NCI-H446 (cell line): Measurements from ENCODE around the gene ZFAND2A.
"Not testable (repeated sequence)": the region's sequence is repeated elsewhere in the genome, so short reads cannot be mapped to it uniquely, and the experiment has no call there.

Source experiments
- DNase-seq, 2 experiments: peaks; one replicate each; lab custom pipeline; 2025; lab: John Stamatoyannopoulos, UW

ZFAND2A gene

GRCh38 chr7:1175597-1175966, 15.6 kb upstream of the ZFAND2A start:
- DNase-seq, result no peak

GRCh38 chr7:1174881-1175596, 15.0 kb upstream of the ZFAND2A start:
- no peak for DNase-seq

- no peak for DNase-seq
These were observed 14.0 kb upstream of the ZFAND2A start for GRCh38 chr7:1174002-1174401.

- no peak for DNase-seq
These were observed 12.9 kb upstream of the ZFAND2A start for GRCh38 chr7:1172666-1173523.

- not testable (repeated sequence) for DNase-seq
These were observed 11.5 kb upstream of the ZFAND2A start for GRCh38 chr7:1171516-1171915.

- no peak for DNase-seq
These were observed 10.9 kb upstream of the ZFAND2A start for GRCh38 chr7:1170741-1171501.

- DNase-seq, result no peak
These were observed 9.7 kb upstream of the ZFAND2A start for GRCh38 chr7:1169409-1170368.

GRCh38 chr7:1168422-1168821, 8.4 kb upstream of the ZFAND2A start:
- DNase-seq, result no peak

GRCh38 chr7:1164436-1164835, 4.4 kb upstream of the ZFAND2A start:
- no peak for DNase-seq

- DNase-seq, result no peak
These were observed 3.1 kb upstream of the ZFAND2A start for GRCh38 chr7:1163121-1163520.

GRCh38 chr7:1160670-1161021, 650 bp upstream of the ZFAND2A start:
- DNase-seq, result no peak

GRCh38 chr7:1159231-1159630, 765 bp downstream of the ZFAND2A start:
- not testable (repeated sequence) for DNase-seq

- no peak for DNase-seq
These were observed 1.5 kb downstream of the ZFAND2A start for GRCh38 chr7:1158203-1159126.

GRCh38 chr7:1156782-1157535, 3.0 kb downstream of the ZFAND2A start:
- DNase-seq, result no peak

GRCh38 chr7:1155818-1156781, 3.9 kb downstream of the ZFAND2A start:
- DNase-seq, result not testable (repeated sequence)

GRCh38 chr7:1154172-1154739, 5.7 kb downstream of the ZFAND2A start:
- no peak for DNase-seq

GRCh38 chr7:1152492-1152891, 7.5 kb downstream of the ZFAND2A start:
- no peak for DNase-seq
